Tibial nerve (tissue), 4 donors: Measurements from ENCODE around the gene COPS2. TPM values are rescaled to one million over a fixed set of nuclear protein-coding genes. Genes with fewer than 3 reads are reported as not detected.

Source experiments
- DNase-seq, 2 donors: peaks; one replicate each; pipeline ENCODE4 v3.0.0-alpha.2; 2019; ENCODE audit warnings: low spot score in 2 of 2
- H3K27ac ChIP-seq, 4 donors: fragments of 200-600 bp; sonication (generic) in 3 of 4; one replicate each; pipeline ENCODE4 v1.5.1; 2017 to 2019; ENCODE audit warnings: mild to moderate bottlenecking in 1 of 4
- H3K27me3 ChIP-seq, 2 donors: fragments of 200-600 bp; sonication (generic) in 1 of 2; one replicate each; pipeline versions ENCODE4 v1.5.1 to v1.6.0; 2017 to 2019
- H3K36me3 ChIP-seq, 3 donors: fragments of 200-600 bp; sonication (generic); one replicate each; pipeline ENCODE4 v1.5.1; 2018 to 2019
- H3K4me1 ChIP-seq, 4 donors: fragments of 200-600 bp; sonication (generic) in 3 of 4; one replicate each; pipeline ENCODE4 v1.5.1; 2017 to 2019
- H3K4me3 ChIP-seq, 4 donors: fragments of 200-600 bp; sonication (generic) in 3 of 4; one replicate each; pipeline ENCODE4 v1.5.1; 2017 to 2019; ENCODE audit warnings: mild to moderate bottlenecking in 1 of 4, moderate library complexity in 1 of 4
- H3K9me3 ChIP-seq, 4 donors: fragments of 200-600 bp; sonication (generic) in 3 of 4; one replicate each; pipeline ENCODE4 v1.5.1; 2017 to 2019
- EP300 ChIP-seq, 2 donors: sonication (generic); formaldehyde crosslinking; IDR thresholded peaks; one replicate each; pipeline ENCODE4 v1.6.1; 2017; ENCODE audit warnings: antibody characterized with exemption in 2 of 2, mild to moderate bottlenecking in 1 of 2
- POLR2A ChIP-seq, 2 donors: fragments of 450-650 bp; IDR thresholded peaks; one replicate each; pipeline ENCODE4 v1.6.1; 2017; ENCODE audit warnings: antibody characterized with exemption in 2 of 2, mild to moderate bottlenecking in 2 of 2, moderate library complexity in 2 of 2
- WGBS, 2 donors: methylation state at CpG; one replicate each; pipeline ENCODE4 v1.1.5; 2018; 5-methylcytosine and 5-hydroxymethylcytosine counted together
- total RNA-seq, 4 donors: library from RNA; depleted of rRNA; stranded (reverse); fragments of >200 nt; gene quantifications; one replicate each; pipeline ENCODE4 v1.1.0, GENCODE V29; 2016
- TF ChIP-seq, protein P1 (sequence below), 5 experiments: fragments of 200-600 bp in 3 of 5; fragments of 450-650 bp in 2 of 5; sonication (generic) in 3 of 5; IDR thresholded peaks; one replicate each; pipeline ENCODE4 v1.5.1; 2016 to 2019; ENCODE audit warnings: antibody characterized with exemption in 5 of 5, mild to moderate bottlenecking in 3 of 5, moderate library complexity in 2 of 5

Gene COPS2
- total RNA-seq, 4 donors from 2014 or later, result 57.1 to 88.5 (median 67.7) TPM

DNA sequence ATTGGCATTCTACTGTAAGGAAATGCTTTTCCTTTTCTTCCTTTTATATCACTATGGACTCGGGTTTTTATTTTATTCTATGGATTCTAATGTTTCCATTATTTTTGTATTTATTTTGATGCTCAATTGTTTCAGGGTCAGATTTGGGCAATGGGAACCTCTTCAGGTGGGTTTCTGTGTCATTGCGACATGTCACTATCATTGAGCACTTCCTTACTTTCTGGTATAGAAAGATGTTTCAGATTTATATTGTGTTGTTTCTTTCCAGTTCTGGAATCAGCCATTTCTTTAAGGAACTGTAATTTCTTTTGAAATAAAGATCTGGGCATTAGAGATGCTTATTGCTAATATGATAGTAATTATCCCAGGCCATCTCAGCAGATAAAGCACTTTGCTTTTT, 36.5 kb upstream of the COPS2 start:
- Histone ChIP-seq H3K4me3 (no peak overlapping the region), H3K27me3 (no peaks in the 10 kb centered on the region), H3K27ac (no peak overlapping the region), H3K9me3 (no peaks in the 10 kb centered on the region), H3K36me3 (no peaks in the 10 kb centered on the region), H3K4me1 (peaks cover 0 to 4% (median 0%) of the 10 kb centered on the region in 4 donors)
- TF ChIP-seq, protein P1, sequence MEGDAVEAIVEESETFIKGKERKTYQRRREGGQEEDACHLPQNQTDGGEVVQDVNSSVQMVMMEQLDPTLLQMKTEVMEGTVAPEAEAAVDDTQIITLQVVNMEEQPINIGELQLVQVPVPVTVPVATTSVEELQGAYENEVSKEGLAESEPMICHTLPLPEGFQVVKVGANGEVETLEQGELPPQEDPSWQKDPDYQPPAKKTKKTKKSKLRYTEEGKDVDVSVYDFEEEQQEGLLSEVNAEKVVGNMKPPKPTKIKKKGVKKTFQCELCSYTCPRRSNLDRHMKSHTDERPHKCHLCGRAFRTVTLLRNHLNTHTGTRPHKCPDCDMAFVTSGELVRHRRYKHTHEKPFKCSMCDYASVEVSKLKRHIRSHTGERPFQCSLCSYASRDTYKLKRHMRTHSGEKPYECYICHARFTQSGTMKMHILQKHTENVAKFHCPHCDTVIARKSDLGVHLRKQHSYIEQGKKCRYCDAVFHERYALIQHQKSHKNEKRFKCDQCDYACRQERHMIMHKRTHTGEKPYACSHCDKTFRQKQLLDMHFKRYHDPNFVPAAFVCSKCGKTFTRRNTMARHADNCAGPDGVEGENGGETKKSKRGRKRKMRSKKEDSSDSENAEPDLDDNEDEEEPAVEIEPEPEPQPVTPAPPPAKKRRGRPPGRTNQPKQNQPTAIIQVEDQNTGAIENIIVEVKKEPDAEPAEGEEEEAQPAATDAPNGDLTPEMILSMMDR (IDR thresholded peaks at IDR 0.05), result no peak
- TF ChIP-seq POLR2A (IDR thresholded peaks at IDR 0.05), result no peak
- no peak for TF ChIP-seq EP300 (IDR thresholded peaks at IDR 0.05)
- no peak for DNase-seq
- WGBS, 2 donors, result 88 to 95% methylated on average over 2 of the region's 2 CpGs

DNA sequence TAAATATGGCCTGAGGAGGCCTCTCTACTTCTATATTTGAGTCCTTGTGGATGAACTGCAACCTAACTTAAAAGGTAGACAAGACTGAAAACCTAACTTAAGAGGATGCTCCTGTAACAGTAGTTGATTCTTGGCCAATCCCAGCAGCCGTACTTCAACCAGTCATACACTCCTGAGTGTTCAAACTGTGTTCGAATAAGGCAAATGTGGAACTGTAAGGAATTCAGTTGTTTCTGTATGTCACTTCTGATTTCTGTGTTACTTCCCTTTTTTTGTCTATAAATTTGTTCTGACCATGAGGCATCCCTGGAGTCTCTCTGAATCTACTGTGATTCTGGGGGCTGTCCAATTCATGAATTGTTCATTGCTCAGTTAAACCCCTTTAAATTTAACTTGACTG, 35.2 kb upstream of the COPS2 start:
- no peak for DNase-seq
- 75 to 82% methylated on average over 2 of the region's 2 CpGs for WGBS, 2 donors
- no peak overlapping the region for H3K27ac ChIP-seq
- no peaks in the 10 kb centered on the region for H3K27me3 ChIP-seq
- TF ChIP-seq EP300 (IDR thresholded peaks at IDR 0.05) (no peak), POLR2A (IDR thresholded peaks at IDR 0.05) (no peak)
- TF ChIP-seq, protein P1 (IDR thresholded peaks at IDR 0.05), result no peak
- peaks cover 0 to under 1% (median 0%) of the 10 kb centered on the region in 3 donors for H3K36me3 ChIP-seq
- H3K4me1 ChIP-seq, result peaks cover 0 to 4% (median 0%) of the 10 kb centered on the region in 4 donors
- H3K4me3 ChIP-seq, result no peak overlapping the region
- H3K9me3 ChIP-seq, result no peaks in the 10 kb centered on the region

DNA sequence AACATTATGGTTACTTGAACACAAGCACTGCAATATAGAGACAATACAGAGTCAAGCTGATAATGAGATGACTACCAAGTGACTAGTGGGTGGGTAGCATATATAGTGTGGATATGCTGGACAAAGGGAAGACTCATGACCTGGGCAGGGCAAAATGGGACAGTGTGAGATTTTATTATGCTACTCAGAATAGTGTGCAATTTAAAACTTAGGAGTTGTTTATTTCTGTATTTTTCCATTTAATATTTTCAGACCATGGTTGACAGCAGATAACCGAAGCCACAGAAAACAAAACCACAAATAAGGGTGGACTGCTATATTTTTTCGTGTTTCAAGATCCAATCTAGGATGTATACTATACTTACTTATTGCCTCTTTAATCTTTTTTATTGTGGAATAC, 34.2 kb upstream of the COPS2 start:
- H3K36me3 ChIP-seq, result peaks cover 0 to 6% (median 0%) of the 10 kb centered on the region in 3 donors
- WGBS, 2 donors, result 89 to 93% methylated on average over 2 of the region's 2 CpGs

DNA sequence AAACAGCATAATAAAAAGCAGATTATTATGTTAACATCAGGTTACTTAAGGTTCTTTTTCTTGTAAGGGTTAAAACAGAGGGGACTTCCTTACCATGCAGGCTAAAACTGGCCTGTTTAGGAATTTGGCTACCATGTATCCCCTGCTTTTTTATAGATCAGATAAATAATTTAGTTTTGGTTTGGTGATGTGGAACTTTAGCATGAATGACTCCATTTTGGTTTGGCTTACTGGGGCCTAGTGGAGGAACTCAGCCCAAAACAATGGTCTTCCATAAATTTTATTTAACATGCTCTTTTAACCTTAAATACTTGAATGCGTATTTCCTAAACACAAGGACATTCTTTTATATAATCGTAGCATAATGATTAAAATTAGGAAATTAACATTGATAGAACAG, 33.5 kb upstream of the COPS2 start:
- H3K4me3 ChIP-seq, result no peak overlapping the region
- TF ChIP-seq POLR2A (IDR thresholded peaks at IDR 0.05) (no peak), EP300 (IDR thresholded peaks at IDR 0.05) (no peak)
- TF ChIP-seq, protein P1 (IDR thresholded peaks at IDR 0.05), result no peak
- peaks cover 0 to 4% (median 0%) of the 10 kb centered on the region in 4 donors for H3K4me1 ChIP-seq
- no peak overlapping the region for H3K27ac ChIP-seq
- WGBS, 2 donors, result 80 to 81% methylated on average over 2 of the region's 2 CpGs
- H3K36me3 ChIP-seq, result peaks cover 0 to 6% (median 0%) of the 10 kb centered on the region in 3 donors
- peaks cover 0 to 2% (median 0%) of the 10 kb centered on the region in 4 donors for H3K9me3 ChIP-seq
- no peaks in the 10 kb centered on the region for H3K27me3 ChIP-seq
- DNase-seq, result no peak

More for the DNA sequence above, 34.2 kb upstream of the COPS2 start:
- TF ChIP-seq, protein P1 (IDR thresholded peaks at IDR 0.05), result no peak
- TF ChIP-seq EP300 (IDR thresholded peaks at IDR 0.05), result no peak
- no peak for TF ChIP-seq POLR2A (IDR thresholded peaks at IDR 0.05)
- Histone ChIP-seq H3K27me3 (no peaks in the 10 kb centered on the region), H3K9me3 (peaks cover 0 to 2% (median 0%) of the 10 kb centered on the region in 4 donors), H3K4me3 (no peak overlapping the region), H3K4me1 (peaks cover 0 to 4% (median 0%) of the 10 kb centered on the region in 4 donors), H3K27ac (no peak overlapping the region)
- no peak for DNase-seq

DNA sequence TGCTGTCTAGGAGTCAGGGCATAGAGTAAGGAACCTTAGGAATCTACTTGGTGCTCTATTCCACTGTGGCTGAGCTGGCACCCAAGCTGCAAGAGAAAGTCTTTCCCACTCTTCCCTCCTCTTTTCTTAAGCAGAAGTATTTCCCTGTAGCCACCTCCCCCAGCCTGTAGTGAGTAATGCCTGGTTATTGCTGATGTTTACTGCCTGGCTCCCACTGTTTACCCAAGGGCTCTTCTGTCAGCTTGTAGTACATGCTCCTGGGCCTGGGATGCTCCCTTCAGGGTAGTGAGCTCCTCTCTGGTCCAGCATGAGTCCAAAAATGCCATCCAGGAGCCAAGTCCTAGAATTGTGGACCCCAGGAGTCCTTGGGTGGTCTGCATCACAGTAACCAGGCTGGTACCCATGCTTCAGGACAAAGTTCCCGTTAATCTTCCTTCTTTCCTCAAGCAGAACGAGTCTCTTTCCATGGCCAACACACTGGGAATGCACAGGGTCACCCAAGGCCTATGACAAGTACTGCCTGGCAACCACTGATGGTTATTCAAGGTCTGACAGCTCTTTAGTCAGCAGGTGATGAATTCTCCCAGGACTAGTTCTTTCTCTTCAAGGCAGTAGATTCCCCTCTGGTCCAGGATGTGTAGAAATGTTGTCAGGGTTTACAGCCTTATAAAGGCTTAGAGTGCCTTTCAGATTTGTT, 32.3 kb upstream of the COPS2 start:
- H3K4me1 ChIP-seq, result peaks cover 0 to 4% (median 1%) of the 10 kb centered on the region in 4 donors
- H3K4me3 ChIP-seq, result no peak overlapping the region

More for the DNA sequence above, 32.3 kb upstream of the COPS2 start:
- H3K36me3 ChIP-seq, result peaks cover 0 to 6% (median 0%) of the 10 kb centered on the region in 3 donors
- TF ChIP-seq POLR2A (IDR thresholded peaks at IDR 0.05) (no peak), EP300 (IDR thresholded peaks at IDR 0.05) (no peak)
- TF ChIP-seq, protein P1 (IDR thresholded peaks at IDR 0.05), result no peak
- DNase-seq, result no peak
- peaks cover 0 to 2% (median 0%) of the 10 kb centered on the region in 4 donors for H3K9me3 ChIP-seq
- WGBS, 2 donors, result 91 to 100% methylated on average over 2 of the region's 2 CpGs
- H3K27me3 ChIP-seq, result no peaks in the 10 kb centered on the region
- peak overlapping the region in 1 of 4 donors; percentile 32 for H3K27ac ChIP-seq
